HepG2 (cell line): Measurements from ENCODE around the gene EPHA10. TPM values are rescaled to one million over a fixed set of nuclear protein-coding genes. Genes with fewer than 3 reads are reported as not detected.

Source experiments
- ATAC-seq: fragments of 200-7000 bp; cut with Tn5 transposase; 3 replicates; pipeline ENCODE4 v1.9.1; 2020; ENCODE audit warnings: mild to moderate bottlenecking, moderate library complexity
- BruUV-seq: library from RNA; stranded (reverse); fragments of 400-500 nt; replicated peaks from 2 replicates; lab custom pipeline; 2021; lab: Mats Ljungman, UMichigan
- CTCF ChIA-PET: fragments of 300-600 bp; formaldehyde crosslinking; extraction: SDS; loops from one replicate; lab custom pipeline; 2021; ENCODE audit warnings: low total read pairs, inconsistent platforms, low intra/inter-chr PET ratio; lab: Yijun Ruan, JAX
- POLR2A ChIA-PET: fragments of 350-600 bp; sonication (Branson Sonifier 250); formaldehyde crosslinking; loops from one replicate; lab custom pipeline; 2020; ENCODE audit warnings: antibody characterized with exemption, inconsistent platforms; lab: Yijun Ruan, JAX
- DNase-seq: peaks from one replicate; pipeline ENCODE4 v3.0.0-alpha.2; 2015; ENCODE audit warnings: low spot score
- FAIRE-seq: peaks from 3 replicates; lab custom pipeline; 2011; peaks lifted over from hg19 to GRCh38; lab: Jason Lieb, UNC
- H2AFZ ChIP-seq: one replicate; pipeline ENCODE4 v1.6.1; 2011; ENCODE audit warnings: low read length, inconsistent platforms
- H3K27ac ChIP-seq: fragments of 300-600 bp; 3 replicates; pipeline ENCODE4 v1.8.0; 2011; ENCODE audit warnings: mixed run types, mild to moderate bottlenecking, mixed read lengths, low read length, inconsistent platforms; ENCODE audit not compliant: insufficient read depth; ENCODE audit errors: extremely low read length
- H3K27me3 ChIP-seq, 2 experiments: fragments of 200-600 bp in 1 of 2; 2 replicates in 1 of 2; 3 replicates in 1 of 2; pipeline versions ENCODE4 v1.6.0 to v1.8.0; 2011; ENCODE audit warnings: low read length in 2 of 2, mild to moderate bottlenecking in 2 of 2, moderate library complexity in 2 of 2, inconsistent platforms in 1 of 2; ENCODE audit not compliant: insufficient read depth in 2 of 2, control insufficient read depth in 1 of 2
- H3K36me3 ChIP-seq, 2 experiments: fragments of 200-600 bp in 1 of 2; replicated peaks in 1 of 2; 2 replicates in 1 of 2; 3 replicates in 1 of 2; pipeline versions ENCODE4 v1.5.1 to v1.8.0; 2011; ENCODE audit warnings: low read length in 2 of 2, inconsistent platforms in 1 of 2; ENCODE audit not compliant: insufficient read depth in 2 of 2, control insufficient read depth in 1 of 2
- H3K4me1 ChIP-seq: 2 replicates; pipeline ENCODE4 v1.5.1; 2012; ENCODE audit warnings: low read length, inconsistent platforms; ENCODE audit not compliant: insufficient read depth
- H3K4me2 ChIP-seq: 2 replicates; pipeline ENCODE4 v1.6.0; 2011; ENCODE audit warnings: low read depth, low read length, inconsistent platforms
- H3K4me3 ChIP-seq, 3 experiments: fragments of 200-600 bp in 1 of 3; sonication (generic), shearing (Covaris generic) in 1 of 3; replicated peaks in 1 of 3; 2 replicates each; pipeline ENCODE4 v1.5.1; 2011 to 2016; ENCODE audit warnings: low read length in 3 of 3, inconsistent platforms in 2 of 3, low read depth in 2 of 3, mild to moderate bottlenecking in 2 of 3, control low read depth in 1 of 3, mixed read lengths in 1 of 3; ENCODE audit not compliant: insufficient read depth in 1 of 3
- H3K79me2 ChIP-seq: one replicate; pipeline ENCODE4 v1.6.1; 2011; ENCODE audit warnings: low read length, inconsistent platforms; ENCODE audit not compliant: insufficient read depth
- H3K9ac ChIP-seq: 2 replicates; pipeline ENCODE4 v1.6.0; 2011; ENCODE audit warnings: mild to moderate bottlenecking, low read depth, low read length, inconsistent platforms; ENCODE audit not compliant: insufficient read depth
- H3K9me3 ChIP-seq: 2 replicates; pipeline ENCODE4 v1.5.1; 2012; ENCODE audit warnings: mild to moderate bottlenecking, low read length
- H4K20me1 ChIP-seq: 2 replicates; pipeline ENCODE4 v1.6.0; 2011; ENCODE audit warnings: inconsistent platforms, mild to moderate bottlenecking, low read length, moderate library complexity; ENCODE audit not compliant: insufficient read depth
- BORCS8-MEF2B ChIP-seq: sonication (generic); formaldehyde crosslinking; IDR thresholded peaks from 2 replicates; pipeline ENCODE4 v1.8.0; 2022; ENCODE audit warnings: mild to moderate bottlenecking, missing genetic modification reagents
- CC2D1A ChIP-seq: sonication (generic); formaldehyde crosslinking; IDR thresholded peaks from 2 replicates; pipeline ENCODE4 v1.8.1; 2023; ENCODE audit warnings: mild to moderate bottlenecking, missing genetic modification reagents
- FOXA3 ChIP-seq: IDR thresholded peaks from 2 replicates; pipeline ENCODE4 v1.6.1; 2016; ENCODE audit warnings: missing genetic modification reagents, missing compliant biosample characterization
- KLF13 ChIP-seq: sonication (generic); formaldehyde crosslinking; IDR thresholded peaks from 2 replicates; pipeline ENCODE4 v1.4.0; 2020; ENCODE audit warnings: mild to moderate bottlenecking, missing genetic modification reagents
- NFE2L1 ChIP-seq: sonication (generic); formaldehyde crosslinking; IDR thresholded peaks from 2 replicates; pipeline ENCODE4 v1.4.0; 2020; ENCODE audit warnings: missing genetic modification reagents, mild to moderate bottlenecking, borderline replicate concordance
- NFKB2 ChIP-seq: sonication (generic); formaldehyde crosslinking; IDR thresholded peaks from 2 replicates; pipeline ENCODE4 v1.4.0; 2020; ENCODE audit warnings: missing genetic modification reagents, borderline replicate concordance
- POLR2AphosphoS5 ChIP-seq: IDR thresholded peaks from 2 replicates; pipeline ENCODE4 v1.6.1; 2012; ENCODE audit warnings: low read depth, low read length
- REL ChIP-seq: sonication (generic); formaldehyde crosslinking; conservative IDR thresholded peaks from 2 replicates; pipeline ENCODE4 v1.8.0; 2022; ENCODE audit warnings: mild to moderate bottlenecking, missing genetic modification reagents, moderate library complexity
- ZNF10 ChIP-seq: sonication (generic); formaldehyde crosslinking; IDR thresholded peaks from 2 replicates; pipeline ENCODE4 v1.4.0; 2020; ENCODE audit warnings: mild to moderate bottlenecking, low read depth, missing genetic modification reagents, borderline replicate concordance
- ZNF546 ChIP-seq: sonication (generic); formaldehyde crosslinking; conservative IDR thresholded peaks from 2 replicates; pipeline ENCODE4 v1.8.1; 2023; ENCODE audit warnings: mild to moderate bottlenecking, missing genetic modification reagents
- ZSCAN25 ChIP-seq: sonication (generic); formaldehyde crosslinking; IDR thresholded peaks from 2 replicates; pipeline ENCODE4 v1.8.0; 2022; ENCODE audit warnings: mild to moderate bottlenecking, missing genetic modification reagents
- WGBS: methylation state at CpG from one replicate; pipeline ENCODE4 v1.1.6; 2017; ENCODE audit warnings: low lambda C conversion rate; 5-methylcytosine and 5-hydroxymethylcytosine counted together
- in situ Hi-C: cut with HindIII; loops from 2 replicates; pipeline ENCODE4 v1.10.0; 2017; ENCODE audit warnings: low pct_unique_long_range_greater_than_20kb; ENCODE audit not compliant: extremely low pct_ligation_motif_present
- intact Hi-C: fragments of 100-400 bp; cut with micrococcal nuclease; formaldehyde crosslinking; loops from one replicate; pipeline ENCODE4 v1.10.0; 2022; ENCODE audit not compliant: unreplicated experiment
- polyA plus RNA-seq, 8 experiments: library from polyadenylated mRNA; depleted of rRNA in 3 of 8; stranded (reverse) in 7 of 8; unstranded in 1 of 8; fragments of >200 nt; fragmentation: Illumina TruSeq in 4 of 8; extraction: Trizol in 4 of 8; gene quantifications; 2 replicates each; pipeline versions ENCODE4 v1.2.1 to v1.2.3, GENCODE V29; 2011 to 2016; ENCODE audit warnings: low read depth in 4 of 8, missing spikeins in 1 of 8, mixed read lengths in 1 of 8; ENCODE audit not compliant: insufficient read depth in 1 of 8
- total RNA-seq, 5 experiments: library from RNA; depleted of rRNA; stranded (reverse); fragments of >200 nt; fragmentation: Illumina TruSeq; extraction: Trizol; gene quantifications; 2 replicates each; pipeline ENCODE4 v1.2.3, GENCODE V29; 2016; ENCODE audit warnings: low read depth in 1 of 5
- TF ChIP-seq, protein P1 (sequence below): sonication (generic); formaldehyde crosslinking; IDR thresholded peaks from 2 replicates; pipeline ENCODE4 v1.8.0; 2022; ENCODE audit warnings: missing genetic modification reagents, low read depth, mild to moderate bottlenecking, borderline replicate concordance
- TF ChIP-seq, protein P2 (sequence below): sonication (generic); formaldehyde crosslinking; IDR thresholded peaks from 2 replicates; pipeline ENCODE4; 2020; ENCODE audit warnings: missing genetic modification reagents, mild to moderate bottlenecking, borderline replicate concordance
- TF ChIP-seq, protein P3 (sequence below): IDR thresholded peaks from 2 replicates; pipeline ENCODE4 v1.6.1; 2016; ENCODE audit warnings: missing compliant biosample characterization, missing genetic modification reagents, borderline replicate concordance
- TF ChIP-seq, protein P4 (sequence below): IDR thresholded peaks from 2 replicates; pipeline ENCODE4 v1.6.1; 2016; ENCODE audit warnings: missing genetic modification reagents, missing compliant biosample characterization

EPHA10 gene
- total and polyA plus RNA-seq, 2 of the 13 experiments (the other 11 are each of a cell fraction or from before 2014, with no cell fraction given): 0.11 to 0.58 TPM

DNA sequence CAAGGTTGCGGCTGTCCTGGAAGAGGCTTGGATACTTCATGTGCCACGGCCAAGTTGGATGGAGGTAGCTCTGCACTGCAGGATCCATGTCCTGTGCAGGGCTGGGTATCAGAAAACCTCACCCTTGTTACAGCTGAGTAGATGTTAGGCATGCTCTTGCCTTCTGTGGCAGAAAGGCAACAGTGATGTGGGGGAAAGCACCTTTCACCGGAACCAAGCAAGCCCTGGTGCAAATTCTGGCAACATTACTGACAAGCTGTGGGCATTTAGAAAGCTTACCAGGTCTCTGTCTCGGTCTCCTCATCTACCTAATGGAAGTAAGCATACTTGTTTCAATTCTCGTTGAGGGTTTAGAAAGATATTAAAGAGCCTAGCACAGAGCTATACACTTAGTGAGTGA is 87.1 kb downstream of the EPHA10 start:
- DNase-seq (no peak), ATAC-seq (no peak), FAIRE-seq (no peak)
- no peak overlapping the region for H3K4me3 ChIP-seq
- H3K36me3 ChIP-seq: peaks cover 3 to 4% of the 10 kb centered on the region in 2 experiments; a peak in 4 of 5 replicates
- H3K27me3 ChIP-seq: peaks cover 3 to 40% of the 10 kb centered on the region in 2 experiments; a peak in 3 of 5 replicates
- no peak overlapping the region for H3K4me2 ChIP-seq
- BruUV-seq: no TSS peak
- WGBS: 8% methylated on average over 4 of the region's 5 CpGs
- CTCF ChIA-PET: no interaction called here
- H2AFZ ChIP-seq: no peak overlapping the region
- in situ Hi-C loops: loop anchor here (5.0 kb wide), 1 partner anchor 71 kb away; no protein-coding TSS in a partner anchor
- peaks cover 3% of the 10 kb centered on the region; the same call in 1 of the 2 replicates for H4K20me1 ChIP-seq
- peaks cover 8% of the 10 kb centered on the region for H3K4me1 ChIP-seq
- intact Hi-C loops: no loop called here
- no peak overlapping the region for H3K27ac ChIP-seq
- POLR2A ChIA-PET: no interaction called here
- no peak for TF ChIP-seq FOXA3
- TF ChIP-seq KLF13 (CRISPR knock-in tag): no peak
- TF ChIP-seq, protein P1, sequence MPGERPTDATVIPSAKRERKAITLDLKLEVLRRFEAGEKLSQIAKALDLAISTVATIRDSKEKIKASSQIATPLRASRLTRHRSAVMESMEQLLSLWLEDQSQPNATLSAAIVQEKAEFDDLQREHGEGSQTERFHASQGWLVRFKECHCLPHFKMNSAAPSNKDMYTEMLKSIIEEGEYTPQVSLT: no peak
- TF ChIP-seq REL (CRISPR knock-in tag): no peak
- no peak for TF ChIP-seq POLR2AphosphoS5
- TF ChIP-seq ZNF546 (CRISPR knock-in tag): no peak
- TF ChIP-seq BORCS8-MEF2B: no peak
- H3K9me3 ChIP-seq: no peaks in the 10 kb centered on the region
- no peak overlapping the region for H3K9ac ChIP-seq
- no peaks in the 10 kb centered on the region for H3K79me2 ChIP-seq

DNA sequence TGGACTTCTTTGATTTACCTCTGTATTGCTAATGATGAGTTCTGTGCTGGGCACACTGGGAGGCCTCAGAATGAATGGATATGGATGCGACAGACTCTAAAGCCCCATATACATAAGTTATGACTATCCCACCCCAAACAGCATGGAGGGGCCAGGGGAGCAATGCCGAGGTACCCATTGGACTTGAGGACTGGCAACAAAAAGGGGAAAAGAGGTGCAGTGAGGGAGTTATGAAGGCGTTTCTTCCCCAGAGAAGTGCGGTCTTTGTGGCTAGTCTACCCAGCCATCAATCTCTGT is 87.8 kb downstream of the EPHA10 start:
- Histone ChIP-seq H3K36me3 (no peaks in the 10 kb centered on the region; a peak in 1 of 5 replicates), H4K20me1 (no peaks in the 10 kb centered on the region), H3K4me1 (peaks cover 8% of the 10 kb centered on the region), H3K27me3 (peaks cover 3 to 47% of the 10 kb centered on the region in 2 experiments; a peak in 3 of 5 replicates), H3K4me2 (no peak overlapping the region), H3K9ac (no peak overlapping the region), H3K79me2 (no peaks in the 10 kb centered on the region), H3K27ac (no peak overlapping the region), H3K4me3 (no peak overlapping the region), H3K9me3 (no peaks in the 10 kb centered on the region), H2AFZ (no peak overlapping the region)
- ChIA-PET CTCF (no interaction called here), POLR2A (no interaction called here)
- FAIRE-seq: no peak
- no peak for ATAC-seq
- intact Hi-C loops: no loop called here
- no peak for DNase-seq
- 36% methylated on average over 4 of the region's 4 CpGs for whole genome bisulfite sequencing
- in situ Hi-C loops: loop anchor here (5.0 kb wide), 1 partner anchor 70 kb away; no protein-coding TSS in a partner anchor
- no TSS peak for BruUV-seq
- TF ChIP-seq ZNF10 (CRISPR knock-in tag) (no peak), NFKB2 (no peak), NFE2L1 (no peak), CC2D1A (no peak), ZSCAN25 (CRISPR knock-in tag) (no peak)
- TF ChIP-seq, protein P2, sequence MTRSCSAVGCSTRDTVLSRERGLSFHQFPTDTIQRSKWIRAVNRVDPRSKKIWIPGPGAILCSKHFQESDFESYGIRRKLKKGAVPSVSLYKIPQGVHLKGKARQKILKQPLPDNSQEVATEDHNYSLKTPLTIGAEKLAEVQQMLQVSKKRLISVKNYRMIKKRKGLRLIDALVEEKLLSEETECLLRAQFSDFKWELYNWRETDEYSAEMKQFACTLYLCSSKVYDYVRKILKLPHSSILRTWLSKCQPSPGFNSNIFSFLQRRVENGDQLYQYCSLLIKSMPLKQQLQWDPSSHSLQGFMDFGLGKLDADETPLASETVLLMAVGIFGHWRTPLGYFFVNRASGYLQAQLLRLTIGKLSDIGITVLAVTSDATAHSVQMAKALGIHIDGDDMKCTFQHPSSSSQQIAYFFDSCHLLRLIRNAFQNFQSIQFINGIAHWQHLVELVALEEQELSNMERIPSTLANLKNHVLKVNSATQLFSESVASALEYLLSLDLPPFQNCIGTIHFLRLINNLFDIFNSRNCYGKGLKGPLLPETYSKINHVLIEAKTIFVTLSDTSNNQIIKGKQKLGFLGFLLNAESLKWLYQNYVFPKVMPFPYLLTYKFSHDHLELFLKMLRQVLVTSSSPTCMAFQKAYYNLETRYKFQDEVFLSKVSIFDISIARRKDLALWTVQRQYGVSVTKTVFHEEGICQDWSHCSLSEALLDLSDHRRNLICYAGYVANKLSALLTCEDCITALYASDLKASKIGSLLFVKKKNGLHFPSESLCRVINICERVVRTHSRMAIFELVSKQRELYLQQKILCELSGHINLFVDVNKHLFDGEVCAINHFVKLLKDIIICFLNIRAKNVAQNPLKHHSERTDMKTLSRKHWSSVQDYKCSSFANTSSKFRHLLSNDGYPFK (CRISPR knock-in tag): no peak
- TF ChIP-seq, protein P3, sequence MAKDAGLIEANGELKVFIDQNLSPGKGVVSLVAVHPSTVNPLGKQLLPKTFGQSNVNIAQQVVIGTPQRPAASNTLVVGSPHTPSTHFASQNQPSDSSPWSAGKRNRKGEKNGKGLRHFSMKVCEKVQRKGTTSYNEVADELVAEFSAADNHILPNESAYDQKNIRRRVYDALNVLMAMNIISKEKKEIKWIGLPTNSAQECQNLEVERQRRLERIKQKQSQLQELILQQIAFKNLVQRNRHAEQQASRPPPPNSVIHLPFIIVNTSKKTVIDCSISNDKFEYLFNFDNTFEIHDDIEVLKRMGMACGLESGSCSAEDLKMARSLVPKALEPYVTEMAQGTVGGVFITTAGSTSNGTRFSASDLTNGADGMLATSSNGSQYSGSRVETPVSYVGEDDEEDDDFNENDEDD (CRISPR knock-in tag): no peak
- TF ChIP-seq, protein P4, sequence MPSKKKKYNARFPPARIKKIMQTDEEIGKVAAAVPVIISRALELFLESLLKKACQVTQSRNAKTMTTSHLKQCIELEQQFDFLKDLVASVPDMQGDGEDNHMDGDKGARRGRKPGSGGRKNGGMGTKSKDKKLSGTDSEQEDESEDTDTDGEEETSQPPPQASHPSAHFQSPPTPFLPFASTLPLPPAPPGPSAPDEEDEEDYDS (CRISPR knock-in tag): no peak
